ENCODE measurements around the gene CEP55. TPM values are rescaled to one million over a fixed set of nuclear protein-coding genes. Genes with fewer than 3 reads are reported as not detected.
"Not testable (repeated sequence)": the region's sequence is repeated elsewhere in the genome, so short reads cannot be mapped to it uniquely, and the experiment has no call there.

CEP55 gene
- total RNA-seq, 1 experiment from 2014 or later = 62.6 TPM

GRCh38 chr10:93464776-93465388 lies 31.5 kb upstream of the CEP55 start:
- no TSS peak for BruUV-seq (replicated peaks)
- H3K36me3 ChIP-seq (ENCODE audit: low read depth, low read length) = peaks cover 26% of the 10 kb centered on the region
- no peak for ATAC-seq
- H3K4me3 ChIP-seq (ENCODE audit: low read length) = no peak overlapping the region
- no peak for DNase-seq
- peak overlapping the region; percentile 99 for H3K27ac ChIP-seq (ENCODE audit: low read length)
- intact Hi-C loops (cut with micrococcal nuclease) = no loop called here
- no peaks in the 10 kb centered on the region for H3K9me3 ChIP-seq (ENCODE audit: low read length)
- peaks cover 28% of the 10 kb centered on the region for H3F3A ChIP-seq (ENCODE audit: low read length, unreplicated experiment)
- H3K4me2 ChIP-seq (ENCODE audit: low read length) = peak overlapping the region; percentile 44; the same call in 1 of the 2 replicates
- no peak overlapping the region for H2AFZ ChIP-seq (ENCODE audit: low read length)
- peaks cover 79% of the 10 kb centered on the region for H3K79me2 ChIP-seq (ENCODE audit: low read length)
- TF ChIP-seq EZH2 (IDR thresholded peaks at IDR 0.05; ENCODE audit: low read length, unreplicated experiment) = no peak
- no peak for TF ChIP-seq EZH2phosphoT487 (IDR thresholded peaks at IDR 0.05; ENCODE audit: borderline replicate concordance, low read length)
- TF ChIP-seq CTCF (conservative IDR thresholded peaks at IDR 0.05; ENCODE audit: low read depth, low read length) = no peak
- peak overlapping the region; percentile 78 for H3K9ac ChIP-seq (ENCODE audit: low read length)
- H3K27me3 ChIP-seq (ENCODE audit: low read length) = no peaks in the 10 kb centered on the region
- POLR2A ChIA-PET (ENCODE audit: unreplicated experiment) = interaction anchor here (1.0 to 1.9 kb wide), 4 partner anchors 11 to 28 kb away, joined by 4 to 36 read pairs (median 12); partner anchors contain the start of gene MYOF
- peaks cover 82% of the 10 kb centered on the region for H3K4me1 ChIP-seq (ENCODE audit: insufficient read depth, low read length)
- H3K9me2 ChIP-seq (replicated peaks; ENCODE audit: low read length) = no peaks in the 10 kb centered on the region
- CTCF ChIA-PET = no interaction called here
- H4K20me1 ChIP-seq (ENCODE audit: low read length) = no peaks in the 10 kb centered on the region

- TF ChIP-seq CTCF (conservative IDR thresholded peaks at IDR 0.05; ENCODE audit: low read depth, low read length) (no peak), EZH2phosphoT487 (IDR thresholded peaks at IDR 0.05; ENCODE audit: borderline replicate concordance, low read length) (no peak), EZH2 (IDR thresholded peaks at IDR 0.05; ENCODE audit: low read length, unreplicated experiment) (no peak)
- ChIA-PET POLR2A (ENCODE audit: unreplicated experiment) (interaction anchor here (0.6 to 1.9 kb wide), 5 partner anchors 10 to 29 kb away, joined by 3 to 36 read pairs (median 6); partner anchors contain the start of gene MYOF), CTCF (no interaction called here)
- DNase-seq = peak; percentile 93
- H3K36me3 ChIP-seq (ENCODE audit: low read depth, low read length) = peaks cover 23% of the 10 kb centered on the region
- no peak overlapping the region for H2AFZ ChIP-seq (ENCODE audit: low read length)
- peaks cover 77% of the 10 kb centered on the region for H3K79me2 ChIP-seq (ENCODE audit: low read length)
- peak overlapping the region; percentile 59 for H3K4me2 ChIP-seq (ENCODE audit: low read length)
- H3K9me2 ChIP-seq (replicated peaks; ENCODE audit: low read length) = no peaks in the 10 kb centered on the region
- no peaks in the 10 kb centered on the region for H4K20me1 ChIP-seq (ENCODE audit: low read length)
- peak overlapping the region; percentile 99 for H3K27ac ChIP-seq (ENCODE audit: low read length)
- peaks cover 85% of the 10 kb centered on the region for H3K4me1 ChIP-seq (ENCODE audit: insufficient read depth, low read length)
- H3K9me3 ChIP-seq (ENCODE audit: low read length) = no peaks in the 10 kb centered on the region
- BruUV-seq (replicated peaks) = TSS peak; percentile 32
- peak; percentile 29 for ATAC-seq
- no peaks in the 10 kb centered on the region for H3K27me3 ChIP-seq (ENCODE audit: low read length)
- peak overlapping the region; percentile 14; the same call in 1 of the 2 replicates for H3K4me3 ChIP-seq (ENCODE audit: low read length)
- H3F3A ChIP-seq (ENCODE audit: low read length, unreplicated experiment) = peaks cover 33% of the 10 kb centered on the region
- intact Hi-C loops (cut with micrococcal nuclease) = loop anchor here (1.0 kb wide), 1 partner anchor 16 kb away; the partner anchor contains the start of gene MYOF
- peak overlapping the region; percentile 78 for H3K9ac ChIP-seq (ENCODE audit: low read length)
Observed at GRCh38 chr10:93465806-93466675, 30.4 kb upstream of the CEP55 start.

GRCh38 chr10:93467635-93468034 lies 28.8 kb upstream of the CEP55 start:
- H2AFZ ChIP-seq (ENCODE audit: low read length); H3K9me3 ChIP-seq (ENCODE audit: low read length); CTCF ChIA-PET; H3K27me3 ChIP-seq (ENCODE audit: low read length); intact Hi-C loops (cut with micrococcal nuclease); H3K9me2 ChIP-seq (replicated peaks; ENCODE audit: low read length); H4K20me1 ChIP-seq (ENCODE audit: low read length); BruUV-seq (replicated peaks); ATAC-seq; DNase-seq: not testable (repeated sequence)
- POLR2A ChIA-PET (ENCODE audit: unreplicated experiment) = interaction anchor here (1.3 kb wide), 1 partner anchor 14 kb away, joined by 15 read pairs; the partner anchor contains the start of gene MYOF
- H3K79me2 ChIP-seq (ENCODE audit: low read length) = peaks cover 70% of the 10 kb centered on the region
- peaks cover 84% of the 10 kb centered on the region for H3K4me1 ChIP-seq (ENCODE audit: insufficient read depth, low read length)
- peak overlapping the region; percentile 81 for H3K4me2 ChIP-seq (ENCODE audit: low read length)
- H3K4me3 ChIP-seq (ENCODE audit: low read length) = peak overlapping the region; percentile 46; the same call in 1 of the 2 replicates
- peak overlapping the region; percentile 99 for H3K27ac ChIP-seq (ENCODE audit: low read length)
- H3K9ac ChIP-seq (ENCODE audit: low read length) = peak overlapping the region; percentile 78
- peaks cover 33% of the 10 kb centered on the region for H3F3A ChIP-seq (ENCODE audit: low read length, unreplicated experiment)
- peaks cover 25% of the 10 kb centered on the region for H3K36me3 ChIP-seq (ENCODE audit: low read depth, low read length)
